Dedifferentiated amniotic fluid mesenchymal stem cell (primary cell): ENCODE data around the gene PEDS1.
A peak's percentile ranks its signal among the peaks of the same experiment; 100 is the strongest.
"Not testable (repeated sequence)": the region's sequence is repeated elsewhere in the genome, so short reads cannot be mapped to it uniquely, and the experiment has no call there.

Source experiments
- DNase-seq: peaks from one replicate; pipeline ENCODE4 v3.0.0-alpha.2; 2016; ENCODE audit errors: extremely low spot score

PEDS1 gene

DNA sequence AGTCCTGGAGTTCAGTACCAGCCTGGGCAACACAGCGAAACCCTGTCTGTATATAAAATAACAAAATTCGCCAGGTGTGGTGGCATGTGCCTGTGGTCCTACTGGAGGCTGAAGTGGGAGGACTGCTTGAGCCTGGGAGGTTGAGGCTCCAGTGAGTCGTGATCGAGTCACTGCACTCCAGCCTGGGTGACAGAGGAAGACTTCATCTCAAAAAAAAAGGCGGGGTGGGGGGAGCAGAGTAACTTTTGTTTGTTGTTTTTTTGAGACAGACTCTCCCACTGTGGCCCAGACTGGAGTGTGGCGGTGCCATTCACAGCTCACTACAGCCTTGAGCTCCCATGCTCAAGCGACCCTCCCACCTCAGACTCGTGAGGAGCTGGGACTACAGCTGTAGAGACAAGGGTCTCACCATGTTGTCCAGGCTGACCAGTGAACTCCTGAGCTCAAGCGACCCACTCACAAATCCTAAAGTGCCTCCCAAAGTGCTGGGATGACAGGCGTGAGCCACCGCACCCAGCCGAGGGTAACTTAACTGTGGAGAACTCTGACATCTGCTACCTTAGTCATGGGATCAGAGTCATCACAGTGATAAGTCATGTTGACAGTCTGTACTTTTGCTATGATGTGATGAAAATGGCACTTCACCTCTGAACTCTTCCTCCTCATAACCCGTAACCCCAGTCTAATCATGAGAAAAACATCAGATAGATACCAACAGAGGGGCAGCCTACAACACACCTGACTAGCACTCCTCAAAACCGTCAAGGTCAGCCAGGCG is 16.5 kb downstream of the PEDS1 start:
- DNase-seq: no peak

- DNase-seq: not testable (repeated sequence)
Observed at GRCh38 chr20:50135157-50135556, 18.4 kb downstream of the PEDS1 start.

- DNase-seq: no peak
Observed at GRCh38 chr20:50133474-50134217, 19.9 kb downstream of the PEDS1 start.

GRCh38 chr20:50133041-50133440 is 20.5 kb downstream of the PEDS1 start:
- no peak for DNase-seq

- DNase-seq: no peak
Observed at GRCh38 chr20:50130995-50131394, 22.5 kb downstream of the PEDS1 start.

DNA sequence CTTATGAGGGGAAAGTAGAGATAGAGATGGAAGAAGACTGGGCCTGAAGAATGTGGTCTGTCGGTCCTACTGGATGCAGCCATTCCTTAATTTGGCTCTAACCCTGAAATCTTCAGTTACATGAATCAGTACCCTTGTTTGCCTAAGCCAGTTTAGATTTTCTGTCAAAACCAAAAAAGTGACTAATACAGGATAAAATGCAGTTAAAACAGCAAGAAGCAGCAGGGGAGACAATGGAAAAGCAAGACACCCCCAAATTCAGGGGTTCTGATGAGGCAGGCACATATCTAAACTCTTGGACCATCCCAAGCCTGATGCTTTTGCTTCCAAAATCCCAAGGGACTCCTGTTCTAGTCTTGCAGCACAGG is 23.2 kb downstream of the PEDS1 start:
- no peak for DNase-seq

- no peak for DNase-seq
Observed at GRCh38 chr20:50129662-50130355, 23.7 kb downstream of the PEDS1 start.

DNA sequence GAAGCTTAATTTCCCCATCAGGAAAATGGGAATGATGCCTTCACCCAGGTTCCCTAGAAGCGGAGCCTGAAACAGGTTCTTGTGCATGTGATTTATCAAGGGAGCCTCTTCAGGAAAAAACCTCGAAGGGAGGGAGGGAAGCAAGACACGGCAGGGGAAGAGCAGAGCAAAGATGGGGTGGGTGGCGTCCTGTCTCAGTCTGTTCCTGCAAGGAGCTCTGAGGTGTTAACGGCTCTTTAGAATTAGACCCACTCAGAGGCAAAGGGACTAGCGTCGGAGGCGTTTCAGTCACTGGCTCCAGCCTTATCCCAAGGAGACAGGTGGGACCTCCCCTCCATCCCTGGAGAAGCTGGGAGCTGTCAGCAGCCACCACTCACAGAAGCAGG is 25.0 kb downstream of the PEDS1 start:
- no peak for DNase-seq

DNA sequence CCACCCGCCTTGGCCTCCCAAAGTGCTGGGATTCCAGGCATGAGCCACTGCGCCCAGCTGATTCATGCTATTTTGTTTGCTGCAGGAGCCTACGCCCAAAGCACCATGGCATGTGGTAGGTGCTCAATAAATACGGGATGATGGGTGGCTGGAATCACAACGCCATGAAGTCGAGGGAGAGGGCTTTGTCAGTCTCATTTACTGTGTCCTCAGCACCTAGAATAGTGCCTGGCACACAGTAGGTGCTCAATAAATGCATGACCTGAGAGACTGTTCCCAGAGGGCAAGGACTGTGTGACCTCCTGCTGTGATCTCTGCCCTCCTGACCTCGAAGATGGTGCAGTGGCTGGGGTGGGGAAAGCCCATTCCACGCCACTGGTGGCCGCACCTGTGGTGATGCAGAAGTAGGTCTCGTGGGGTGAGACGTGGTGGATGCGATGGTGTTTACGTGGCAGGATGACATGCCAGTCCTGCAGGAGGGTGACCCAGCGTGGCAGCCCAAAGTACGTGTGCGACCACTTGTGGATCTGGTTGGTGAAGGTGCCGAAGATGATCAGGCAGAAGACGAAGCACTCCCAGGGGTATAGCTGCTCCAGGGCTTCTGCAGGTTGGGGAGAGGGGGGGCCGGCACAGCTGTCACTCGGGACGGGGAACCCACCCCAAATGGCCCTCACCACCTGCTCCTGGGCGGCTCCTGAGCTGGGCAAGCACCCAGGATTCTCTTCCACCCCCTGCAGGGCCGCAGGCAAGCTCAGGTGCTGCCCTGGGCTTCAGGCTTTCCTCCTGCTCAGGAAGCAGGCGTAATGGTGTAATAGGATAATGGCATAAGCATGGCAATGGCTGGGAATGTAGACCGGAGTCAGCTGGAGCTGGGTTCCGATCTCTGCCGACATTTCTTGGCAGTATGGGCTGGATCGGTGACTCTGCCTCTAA is 25.7 kb downstream of the PEDS1 start:
- no peak for DNase-seq

DNA sequence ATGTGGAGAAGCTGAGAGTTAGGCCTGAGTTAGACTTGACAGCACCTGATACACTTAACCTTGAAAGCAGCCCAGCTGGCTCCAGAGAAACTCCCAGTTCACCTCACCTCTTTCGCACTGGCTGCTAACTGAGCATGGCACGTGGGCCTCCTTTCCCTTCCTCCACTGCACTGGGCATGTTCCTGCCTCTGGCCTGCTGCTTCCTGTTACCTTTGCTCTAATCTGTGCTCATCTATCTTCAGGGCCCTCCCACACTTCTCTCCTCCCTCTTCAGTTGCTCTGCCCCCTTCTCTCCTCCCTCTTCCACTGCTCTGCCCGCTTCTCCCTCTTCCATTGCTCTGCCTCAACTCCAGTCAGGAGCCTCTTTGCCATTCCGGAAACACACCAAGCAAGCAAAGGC is 26.9 kb downstream of the PEDS1 start:
- DNase-seq: no peak

DNA sequence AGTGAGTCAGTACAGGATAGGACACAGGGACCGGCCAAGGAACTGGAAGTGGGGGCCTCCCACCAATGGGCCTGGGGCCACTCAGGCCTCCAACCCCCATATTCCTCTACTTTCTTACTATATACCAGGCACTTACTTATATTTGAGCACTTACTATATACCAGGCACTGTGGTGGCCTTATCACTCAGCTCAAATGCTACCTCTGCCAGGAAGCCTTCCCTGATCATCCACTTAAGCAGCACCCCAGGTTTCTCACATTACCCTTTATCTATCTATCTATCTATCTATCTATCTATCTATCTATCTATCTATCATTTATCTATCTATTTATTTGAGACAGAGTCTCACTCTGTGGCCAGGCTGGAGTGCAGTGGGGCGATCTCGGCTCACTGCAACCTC is 28.2 kb downstream of the PEDS1 start:
- DNase-seq: no peak

- DNase-seq: no peak
Observed at GRCh38 chr20:50124496-50124895, 29.0 kb downstream of the PEDS1 start.

DNA sequence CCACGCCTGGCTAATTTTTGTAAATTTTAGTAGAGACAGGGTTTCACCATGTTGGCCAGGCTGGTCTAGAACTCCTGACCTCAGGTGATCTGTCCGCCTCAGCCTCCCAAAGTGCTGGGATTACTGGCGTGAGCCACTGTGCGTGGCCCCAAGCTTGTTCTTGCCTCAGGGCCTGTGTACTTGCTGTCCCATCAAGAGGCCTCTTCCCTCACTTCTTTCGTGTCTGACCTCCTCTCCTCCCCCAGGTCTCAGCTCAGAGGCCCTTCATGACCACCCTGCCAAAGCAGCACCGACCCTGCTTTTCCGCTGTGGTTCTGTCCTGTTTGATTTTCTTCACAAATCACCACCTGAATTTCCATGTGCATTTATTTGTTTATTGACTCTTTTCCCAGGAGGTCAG is 30.1 kb downstream of the PEDS1 start:
- DNase-seq: no peak

GRCh38 chr20:50122763-50123162 is 30.8 kb downstream of the PEDS1 start:
- no peak for DNase-seq

DNA sequence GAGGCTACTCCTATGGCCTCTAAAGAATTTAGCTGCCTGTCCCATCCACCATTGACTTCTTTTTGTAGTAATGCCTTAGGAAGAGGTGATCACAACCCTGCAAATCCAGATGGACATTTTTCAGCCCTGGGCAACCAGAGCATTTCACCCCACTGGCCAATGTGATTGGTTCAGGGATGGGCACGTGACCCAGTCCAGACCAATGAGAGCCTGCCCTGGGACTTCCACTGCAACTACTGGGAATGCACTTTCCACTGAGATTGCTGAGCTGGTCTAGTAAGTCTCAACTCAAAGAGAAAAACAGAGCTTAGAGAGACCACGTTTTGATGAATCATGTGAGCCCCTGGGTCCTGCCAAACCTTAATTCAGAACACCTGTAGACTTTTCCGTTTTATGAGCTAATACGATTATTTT is 31.7 kb downstream of the PEDS1 start:
- no peak for DNase-seq

GRCh38 chr20:50120935-50121693 is 32.4 kb downstream of the PEDS1 start:
- no peak for DNase-seq

GRCh38 chr20:50118203-50118602 is 35.3 kb downstream of the PEDS1 start:
- no peak for DNase-seq

DNA sequence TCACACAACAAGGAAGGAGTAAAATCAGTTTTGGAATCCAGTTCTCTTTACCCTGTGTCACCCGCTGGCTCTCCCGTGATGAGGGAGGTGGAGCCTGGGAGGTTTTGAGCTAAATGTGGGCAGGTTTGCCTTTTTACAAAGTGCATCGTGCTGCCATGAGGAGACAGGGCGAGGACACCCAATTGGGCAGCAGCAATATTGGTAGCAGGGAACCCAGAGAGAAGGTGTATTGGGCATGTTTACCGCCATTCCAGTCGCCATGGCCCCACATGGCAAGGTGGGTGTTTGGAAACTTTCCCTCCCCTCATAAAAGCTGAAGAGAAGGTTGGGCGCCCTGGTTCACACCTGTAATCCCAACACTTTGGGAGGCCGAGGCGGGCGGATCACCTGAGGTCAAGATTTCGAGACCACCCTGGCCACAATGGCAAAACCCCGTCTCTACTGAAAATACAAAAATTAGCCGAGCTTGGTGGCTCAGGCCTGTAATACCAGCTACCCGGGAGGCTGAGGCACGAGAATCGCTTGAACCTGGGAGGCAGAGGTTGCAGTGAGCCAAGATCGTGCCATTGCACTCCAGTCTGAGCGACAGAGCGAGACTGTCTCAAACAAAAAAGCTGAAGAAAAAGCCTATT is 37.0 kb downstream of the PEDS1 start:
- DNase-seq: no peak

DNA sequence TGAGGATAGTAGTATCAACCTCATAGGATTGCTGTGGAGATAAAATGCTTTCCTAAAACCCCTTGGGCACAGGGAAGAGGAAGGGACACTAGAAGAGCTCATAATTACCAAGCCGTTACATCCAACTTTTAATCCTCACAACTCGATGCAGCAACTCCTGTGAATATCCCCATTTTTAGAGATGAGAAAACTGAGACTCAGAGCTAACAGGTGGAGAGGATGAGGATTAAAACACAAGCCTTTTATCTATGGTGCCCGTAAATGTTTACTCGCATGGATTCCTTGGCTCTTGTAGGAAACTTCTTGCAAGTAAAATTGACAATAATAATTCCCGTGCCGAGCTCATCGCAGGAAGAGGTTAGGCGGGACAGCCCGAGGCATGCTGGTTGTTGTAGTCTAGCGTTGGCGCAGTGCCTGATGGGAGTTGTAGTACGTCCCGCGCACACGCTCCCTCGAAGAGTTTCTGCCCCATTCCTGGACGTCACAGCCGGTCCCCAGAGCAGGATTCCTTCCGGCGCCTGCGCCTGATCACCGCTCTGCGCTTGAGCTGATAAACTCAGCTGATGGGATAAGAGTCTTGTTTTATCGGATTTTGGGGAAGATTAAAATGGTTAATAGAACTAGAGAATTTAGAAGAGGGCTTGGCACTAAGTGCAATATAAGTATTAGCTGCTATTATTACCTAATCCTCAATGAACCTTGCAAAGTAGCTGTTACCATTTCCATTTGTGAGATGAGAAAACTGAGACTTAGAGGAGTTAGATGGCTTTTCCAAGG is 37.7 kb downstream of the PEDS1 start:
- peak; percentile 98 for DNase-seq

- DNase-seq: no peak
Observed at GRCh38 chr20:50115041-50115512, 38.4 kb downstream of the PEDS1 start.
